Endothelial cell of umbilical vein (primary cell): ENCODE data around the gene THTPA.

Experiments used
- CTCF ChIP-seq, 2 donors: IDR thresholded peaks; 1 replicate in 1 of 2; 2 replicates in 1 of 2; pipeline ENCODE4 v1.5.1; 2011; ENCODE audit warnings: low read length in 2 of 2, mild to moderate bottlenecking in 2 of 2, moderate library complexity in 2 of 2, control low read depth in 1 of 2, inconsistent platforms in 1 of 2, low read depth in 1 of 2; ENCODE audit not compliant: insufficient read depth in 1 of 2; ENCODE audit errors: extremely low read depth in 1 of 2
- POLR2A ChIP-seq: IDR thresholded peaks from 2 replicates; pipeline ENCODE4 v1.6.1; 2012; ENCODE audit warnings: low read depth, mild to moderate bottlenecking, control low read depth, low read length

- TF ChIP-seq CTCF (IDR thresholded peaks at IDR 0.05; ENCODE audit: extremely low read depth in 1 of 2, insufficient read depth in 1 of 2, low read depth in 1 of 2, low read length in 2 of 2) (no peak), POLR2A (no peak)
These were observed 23.2 kb downstream of the THTPA start for GRCh38 chr14:23579311-23579630.
